IPS DF 6.9 (cell line): ENCODE data around the gene FRMD4B.

Experiments
- DNase-seq: peaks from one replicate; pipeline ENCODE4 v3.0.0-alpha.2; 2013; ENCODE audit warnings: low read depth, low spot score
- H3K27ac ChIP-seq: one replicate; pipeline ENCODE4 v1.5.1; 2013; ENCODE audit warnings: low read length, control low read depth
- H3K27me3 ChIP-seq: 2 replicates; pipeline ENCODE4 v1.6.1; 2013; ENCODE audit warnings: mild to moderate bottlenecking, low read length; ENCODE audit not compliant: control insufficient read depth, insufficient read depth
- H3K36me3 ChIP-seq: 2 replicates; pipeline ENCODE4 v1.6.1; 2013; ENCODE audit warnings: low read length; ENCODE audit not compliant: control insufficient read depth, insufficient read depth
- H3K4me1 ChIP-seq: 2 replicates; pipeline ENCODE4 v1.6.1; 2013; ENCODE audit warnings: low read length; ENCODE audit not compliant: control insufficient read depth, insufficient read depth
- H3K4me3 ChIP-seq: 2 replicates; pipeline ENCODE4 v1.5.1; 2013; ENCODE audit warnings: mild to moderate bottlenecking, low read length
- H3K9me3 ChIP-seq: 2 replicates; pipeline ENCODE4 v1.6.1; 2013; ENCODE audit warnings: low read length, inconsistent platforms; ENCODE audit not compliant: control insufficient read depth, insufficient read depth
- WGBS: extraction: QIAGEN DNeasy Blood & Tissue Kit; methylation state at CpG from one replicate; pipeline ENCODE4 v1.1.7; 2013; ENCODE audit warnings: mixed read lengths, missing lambda C conversion rate; ENCODE audit not compliant: insufficient read length, insufficient coverage; 5-methylcytosine and 5-hydroxymethylcytosine counted together

FRMD4B gene

GRCh38 chr3:69210068-69210730 lies 175.7 kb downstream of the FRMD4B start:
- DNase-seq, result no peak
- no peaks in the 10 kb centered on the region for H3K36me3 ChIP-seq
- no peak overlapping the region for H3K4me3 ChIP-seq
- no peaks in the 10 kb centered on the region for H3K4me1 ChIP-seq
- H3K27ac ChIP-seq, result no peak overlapping the region
- no peaks in the 10 kb centered on the region for H3K27me3 ChIP-seq
- no peaks in the 10 kb centered on the region for H3K9me3 ChIP-seq
- no CpG with 5 or more reads among the region's 5 CpGs for whole genome bisulfite sequencing

GRCh38 chr3:69209413-69209812 lies 176.5 kb downstream of the FRMD4B start:
- H3K27me3 ChIP-seq, result no peaks in the 10 kb centered on the region
- H3K27ac ChIP-seq, result no peak overlapping the region
- H3K36me3 ChIP-seq, result no peaks in the 10 kb centered on the region

DNA sequence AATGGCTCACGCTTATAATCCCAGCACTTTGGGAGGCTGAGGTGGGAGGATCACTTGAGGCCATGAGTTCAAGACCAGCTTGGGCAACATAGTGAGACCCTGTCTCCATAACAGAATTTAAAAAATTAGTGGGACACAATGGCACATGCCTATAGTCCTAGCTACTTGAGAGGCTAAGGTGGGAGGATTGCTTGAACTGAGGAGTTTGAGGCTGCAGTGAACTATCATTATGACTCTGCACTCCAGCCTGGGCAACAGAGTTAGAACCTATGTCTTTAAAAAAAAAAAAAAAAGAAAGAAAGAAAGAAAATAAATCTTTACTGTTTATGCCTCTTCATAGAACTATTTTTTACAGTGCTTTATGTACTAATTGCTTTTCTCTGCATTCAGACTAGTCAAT lies 178.9 kb downstream of the FRMD4B start:
- no peaks in the 10 kb centered on the region for H3K9me3 ChIP-seq
- WGBS, result no CpG with 5 or more reads among the region's 1 CpG
- no peak overlapping the region for H3K4me3 ChIP-seq
- no peak for DNase-seq
- H3K4me1 ChIP-seq, result no peaks in the 10 kb centered on the region
- H3K36me3 ChIP-seq, result no peaks in the 10 kb centered on the region
- no peak overlapping the region for H3K27ac ChIP-seq
- no peaks in the 10 kb centered on the region for H3K27me3 ChIP-seq

More at GRCh38 chr3:69209413-69209812, 176.5 kb downstream of the FRMD4B start:
- no peaks in the 10 kb centered on the region for H3K4me1 ChIP-seq
- DNase-seq, result no peak
- no peaks in the 10 kb centered on the region for H3K9me3 ChIP-seq
- no peak overlapping the region for H3K4me3 ChIP-seq

- Histone ChIP-seq H3K9me3 (no peaks in the 10 kb centered on the region), H3K4me3 (no peak overlapping the region), H3K36me3 (no peaks in the 10 kb centered on the region), H3K27ac (no peak overlapping the region), H3K27me3 (no peaks in the 10 kb centered on the region), H3K4me1 (no peaks in the 10 kb centered on the region; the same call in 1 of the 2 replicates)
- DNase-seq, result no peak
- no CpG with 5 or more reads among the region's 1 CpG for WGBS
Measured at GRCh38 chr3:69205385-69205784, 180.5 kb downstream of the FRMD4B start.

DNA sequence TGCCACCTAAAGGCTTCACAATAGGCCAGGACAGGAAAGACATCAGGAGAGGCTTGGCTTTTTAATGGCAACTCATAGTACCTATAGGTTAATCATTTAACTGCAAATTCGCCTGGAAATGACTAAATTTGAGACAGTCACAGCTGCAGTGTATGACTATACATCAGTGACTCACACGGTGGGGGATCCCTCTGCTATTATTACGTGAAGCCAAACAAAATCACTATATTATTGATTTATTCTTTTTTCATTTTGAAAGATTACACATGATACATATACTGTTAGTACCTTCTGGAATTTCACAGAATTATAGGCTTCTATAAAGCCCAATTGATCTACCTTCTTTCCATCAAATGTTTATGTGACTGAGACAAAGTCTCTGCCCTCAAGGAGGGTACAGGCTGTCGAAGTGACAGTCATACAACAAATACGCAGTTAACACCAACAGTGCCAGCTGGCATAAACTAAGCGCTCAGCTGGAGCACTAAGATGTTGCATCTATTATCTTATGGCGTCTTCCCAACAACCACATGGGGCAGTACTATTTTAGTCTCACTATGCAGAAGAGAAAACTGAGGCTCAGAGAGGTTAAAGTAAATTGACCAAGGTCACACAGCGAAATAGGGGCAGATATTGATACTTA lies 181.5 kb downstream of the FRMD4B start:
- Histone ChIP-seq H3K27me3 (no peaks in the 10 kb centered on the region), H3K4me3 (no peak overlapping the region), H3K9me3 (no peaks in the 10 kb centered on the region), H3K36me3 (no peaks in the 10 kb centered on the region), H3K4me1 (no peaks in the 10 kb centered on the region; the same call in 1 of the 2 replicates), H3K27ac (no peak overlapping the region)
- no peak for DNase-seq
- no CpG with 5 or more reads among the region's 8 CpGs for WGBS

GRCh38 chr3:69203631-69204314 lies 182.1 kb downstream of the FRMD4B start:
- no peak for DNase-seq
- H3K27me3 ChIP-seq, result no peaks in the 10 kb centered on the region
- no peak overlapping the region for H3K27ac ChIP-seq
- H3K36me3 ChIP-seq, result no peaks in the 10 kb centered on the region
- no peaks in the 10 kb centered on the region for H3K9me3 ChIP-seq
- no peak overlapping the region for H3K4me3 ChIP-seq
- WGBS, result no CpG with 5 or more reads among the region's 5 CpGs
- no peaks in the 10 kb centered on the region; the same call in 1 of the 2 replicates for H3K4me1 ChIP-seq

DNA sequence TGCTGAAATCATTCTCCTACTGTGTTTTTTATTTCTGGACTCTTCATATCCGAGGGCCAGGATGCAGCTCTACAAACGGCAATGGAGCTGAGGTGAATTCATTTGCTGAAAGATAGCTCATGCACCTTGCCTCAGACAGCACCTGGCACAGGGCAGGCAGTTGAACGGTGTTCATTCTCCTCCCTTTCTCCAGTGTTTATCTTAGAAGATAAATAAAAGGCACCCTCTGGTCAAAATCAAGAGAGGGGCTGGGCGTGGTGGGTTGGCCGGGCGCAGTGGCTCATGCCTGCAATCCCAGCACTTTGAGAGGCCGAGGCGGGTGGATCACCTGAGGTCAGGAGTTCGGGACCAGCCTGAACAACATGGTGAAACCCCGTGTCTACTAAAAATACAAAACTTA lies 184.2 kb downstream of the FRMD4B start:
- DNase-seq, result no peak
- H3K27ac ChIP-seq, result no peak overlapping the region
- H3K36me3 ChIP-seq, result no peaks in the 10 kb centered on the region

GRCh38 chr3:69200384-69201068 lies 185.4 kb downstream of the FRMD4B start:
- no CpG with 5 or more reads among the region's 10 CpGs for WGBS
- Histone ChIP-seq H3K36me3 (no peaks in the 10 kb centered on the region), H3K4me3 (no peak overlapping the region), H3K9me3 (no peaks in the 10 kb centered on the region), H3K27ac (no peak overlapping the region), H3K4me1 (no peaks in the 10 kb centered on the region; the same call in 1 of the 2 replicates), H3K27me3 (no peaks in the 10 kb centered on the region)
- no peak for DNase-seq

More for the DNA sequence above, 184.2 kb downstream of the FRMD4B start:
- Histone ChIP-seq H3K9me3 (no peaks in the 10 kb centered on the region), H3K4me1 (no peaks in the 10 kb centered on the region; the same call in 1 of the 2 replicates), H3K4me3 (no peak overlapping the region), H3K27me3 (no peaks in the 10 kb centered on the region)
- no CpG with 5 or more reads among the region's 10 CpGs for WGBS

GRCh38 chr3:69199942-69200341 lies 185.9 kb downstream of the FRMD4B start:
- no peak for DNase-seq
- WGBS, result no CpG with 5 or more reads among the region's 6 CpGs
- Histone ChIP-seq H3K4me1 (no peaks in the 10 kb centered on the region; the same call in 1 of the 2 replicates), H3K27ac (no peak overlapping the region), H3K9me3 (no peaks in the 10 kb centered on the region), H3K36me3 (no peaks in the 10 kb centered on the region), H3K27me3 (no peaks in the 10 kb centered on the region), H3K4me3 (no peak overlapping the region)

DNA sequence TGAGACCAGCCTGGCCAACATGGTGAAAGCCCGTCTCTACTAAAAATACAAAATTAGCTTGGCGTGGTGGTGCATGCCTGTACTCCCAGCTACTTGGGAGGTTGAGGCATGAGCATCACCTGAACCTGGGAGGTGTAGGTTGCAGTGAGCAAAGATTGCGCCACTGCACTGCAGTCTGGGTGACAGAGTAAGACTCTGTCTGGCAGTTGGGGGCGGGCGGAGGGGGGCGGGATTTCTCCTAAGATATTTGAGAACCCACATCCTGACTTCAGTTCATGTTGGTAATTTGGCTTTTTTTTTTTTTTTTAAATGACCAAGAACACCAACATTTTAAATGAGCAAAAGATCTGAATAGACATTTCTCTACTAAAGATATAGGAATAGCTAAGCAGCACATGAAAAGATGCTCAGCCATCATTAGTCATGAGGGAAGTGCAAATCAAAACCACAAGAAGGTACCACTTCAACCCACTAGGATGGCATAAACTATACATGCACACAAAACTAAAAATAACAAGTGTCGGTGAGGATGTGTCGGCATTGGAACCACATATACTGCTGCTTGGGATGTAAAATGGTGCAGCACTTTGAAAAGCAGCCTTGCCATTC lies 187.9 kb downstream of the FRMD4B start:
- no peak for DNase-seq
- Histone ChIP-seq H3K4me1 (no peaks in the 10 kb centered on the region; the same call in 1 of the 2 replicates), H3K36me3 (no peaks in the 10 kb centered on the region), H3K27ac (no peak overlapping the region), H3K9me3 (no peaks in the 10 kb centered on the region), H3K27me3 (no peaks in the 10 kb centered on the region), H3K4me3 (no peak overlapping the region)
- WGBS, result no CpG with 5 or more reads among the region's 8 CpGs
